HG03025 (cell line): ENCODE results near the gene SEC63.
"Not testable (repeated sequence)": the region's sequence is repeated elsewhere in the genome, so short reads cannot be mapped to it uniquely, and the experiment has no call there.

Source experiments
- ATAC-seq: cut with Tn5 transposase; IDR thresholded peaks from one replicate; pipeline ENCODE4 v1.9.1; 2021; ENCODE audit warnings: mild to moderate bottlenecking, moderate library complexity; ENCODE audit not compliant: unreplicated experiment, low FRiP score

The SEC63 gene

DNA sequence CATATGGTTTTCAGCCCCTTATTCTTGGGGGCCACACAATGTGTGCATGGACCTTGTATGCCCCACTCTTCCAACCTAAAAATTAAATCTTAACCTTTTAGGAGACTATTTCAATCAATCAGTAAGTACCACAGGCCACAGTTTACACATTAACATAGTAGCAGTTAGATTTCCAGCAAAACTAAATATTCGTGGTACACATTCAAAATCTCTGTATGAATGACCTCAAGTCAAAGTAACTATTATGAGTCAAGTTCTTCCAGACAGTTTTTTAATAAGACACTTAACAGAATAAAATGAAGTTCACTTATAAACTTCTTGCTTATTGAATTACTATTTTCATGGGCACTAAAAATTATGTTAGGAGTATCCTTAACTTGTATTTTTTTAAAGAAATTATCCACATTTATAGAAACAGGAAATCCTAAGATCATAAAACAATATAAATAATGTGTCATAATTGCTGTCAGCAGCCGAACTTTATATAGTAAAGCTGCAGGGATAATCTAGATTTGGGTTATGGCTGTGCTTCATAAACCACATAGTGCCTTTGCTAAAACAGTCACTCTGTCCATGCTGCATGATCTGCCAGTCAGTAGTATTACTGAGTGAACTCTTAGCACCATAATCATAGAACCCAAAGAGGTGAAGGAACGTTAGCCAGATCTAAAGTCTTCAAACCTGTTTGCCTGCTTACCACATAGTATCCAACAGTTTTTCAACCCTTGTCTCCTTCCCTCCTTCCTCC is 21.7 kb downstream of the SEC63 start:
- no peak for ATAC-seq

DNA sequence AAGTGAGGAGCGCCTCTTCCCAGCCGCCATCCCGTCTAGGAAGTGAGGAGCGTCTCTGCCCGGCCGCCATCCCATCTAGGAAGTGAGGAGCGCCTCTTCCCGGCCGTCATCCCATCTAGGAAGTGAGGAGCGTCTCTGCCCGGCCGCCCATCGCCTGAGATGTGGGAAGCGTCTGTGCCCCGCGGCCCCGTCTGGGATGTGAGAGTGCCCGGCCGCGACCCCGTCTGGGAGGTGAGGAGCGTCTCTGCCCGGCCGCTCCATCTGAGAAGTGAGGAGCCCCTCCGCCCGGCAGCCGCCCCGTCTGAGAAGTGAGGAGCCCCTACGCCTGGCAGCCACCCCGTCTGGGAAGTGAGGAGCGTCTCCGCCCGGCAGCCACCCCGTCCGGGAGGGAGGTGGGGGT is 23.8 kb downstream of the SEC63 start:
- not testable (repeated sequence) for ATAC-seq

DNA sequence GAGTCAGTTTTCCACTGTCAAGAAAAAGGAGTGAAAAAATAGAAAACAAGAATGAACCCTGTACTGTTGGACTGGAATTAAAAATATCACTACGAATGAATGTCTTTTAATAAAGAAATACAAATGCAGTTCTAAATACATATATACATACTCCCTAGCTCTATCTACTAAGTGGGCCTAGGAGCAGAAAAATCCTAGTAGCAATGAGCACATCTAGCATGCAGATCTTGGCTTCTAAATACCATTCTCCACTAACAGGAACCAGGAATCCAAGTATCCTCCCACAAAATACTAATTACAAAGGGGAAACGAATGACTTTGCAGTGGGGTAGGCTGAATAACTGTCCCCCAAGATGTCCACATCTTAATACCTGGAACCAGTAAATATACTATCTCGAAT is 25.4 kb downstream of the SEC63 start:
- ATAC-seq: no peak

DNA sequence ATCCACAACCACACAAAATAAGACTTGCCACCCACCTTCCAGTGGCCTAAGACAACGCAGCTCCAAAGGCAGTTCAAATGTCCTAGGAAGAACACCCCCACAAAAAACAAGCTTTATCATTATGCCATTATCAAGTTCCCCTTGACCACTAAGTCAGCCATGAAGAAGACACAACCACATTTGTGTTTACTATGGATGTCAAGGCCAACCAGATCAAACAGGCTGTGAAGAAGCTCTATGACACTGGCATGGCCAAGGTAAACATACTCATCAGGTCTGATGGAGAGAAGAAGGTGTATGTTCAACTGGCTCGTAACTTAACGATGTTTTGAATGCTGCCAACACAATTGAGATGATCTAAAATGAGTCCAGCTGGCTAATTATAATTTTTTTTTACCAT is 26.1 kb downstream of the SEC63 start:
- no peak for ATAC-seq

DNA sequence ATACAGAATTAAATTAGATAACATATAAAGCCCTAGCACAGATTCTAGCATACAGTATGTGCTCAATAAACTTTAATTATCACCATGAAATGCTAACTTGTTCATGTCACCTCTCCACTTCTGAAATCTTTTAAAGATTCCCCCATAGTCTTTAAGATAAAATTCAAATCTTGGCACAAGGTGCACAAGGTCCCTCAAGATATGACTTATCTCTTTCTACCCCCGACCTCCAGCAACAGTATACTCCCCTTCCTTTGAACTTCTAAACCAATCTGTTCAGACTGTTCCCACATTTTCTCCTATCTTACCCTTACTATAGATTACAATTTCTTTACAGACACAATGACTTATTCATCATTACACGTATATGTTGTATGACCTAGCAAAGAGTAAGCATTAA is 29.0 kb downstream of the SEC63 start:
- no peak for ATAC-seq

DNA sequence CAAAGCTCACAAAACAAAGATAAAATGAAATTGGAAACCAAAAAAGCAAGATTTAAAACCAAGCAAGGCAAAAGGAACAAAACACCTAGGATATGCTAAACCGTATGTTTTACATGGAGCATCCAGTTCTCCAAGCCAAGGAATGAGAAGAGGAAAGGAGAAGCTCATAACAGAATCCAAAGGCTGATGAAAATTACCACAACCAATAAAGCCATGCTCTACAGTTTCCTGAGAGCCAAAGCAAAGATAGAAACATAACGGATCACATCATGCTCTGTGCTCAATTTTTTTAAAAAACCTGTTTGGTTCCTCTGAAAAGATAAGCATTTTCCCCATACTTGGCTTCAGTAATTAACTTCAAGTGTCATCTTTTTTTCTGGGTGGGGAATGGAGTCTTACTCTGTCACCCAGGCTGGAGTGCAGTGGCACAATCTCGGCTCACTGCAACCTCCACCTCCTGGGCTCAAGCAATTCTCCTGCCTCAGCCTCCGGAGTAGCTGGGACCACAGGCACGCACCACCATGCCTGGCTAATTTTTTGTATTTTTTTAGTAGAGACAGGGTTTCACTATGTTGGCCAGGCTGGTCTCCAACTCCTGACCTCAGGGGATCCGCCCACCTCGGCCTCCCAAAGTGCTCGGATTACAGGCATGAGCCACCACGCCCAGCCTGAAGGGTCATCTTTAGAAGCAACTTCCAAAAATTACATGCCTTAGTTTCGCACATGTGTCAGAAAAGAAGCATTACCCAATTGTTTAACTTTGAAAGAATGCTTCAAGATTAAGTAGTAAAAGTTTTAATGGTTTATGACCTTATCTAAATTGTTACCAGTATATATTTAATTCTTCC is 31.1 kb downstream of the SEC63 start:
- not testable (repeated sequence) for ATAC-seq

DNA sequence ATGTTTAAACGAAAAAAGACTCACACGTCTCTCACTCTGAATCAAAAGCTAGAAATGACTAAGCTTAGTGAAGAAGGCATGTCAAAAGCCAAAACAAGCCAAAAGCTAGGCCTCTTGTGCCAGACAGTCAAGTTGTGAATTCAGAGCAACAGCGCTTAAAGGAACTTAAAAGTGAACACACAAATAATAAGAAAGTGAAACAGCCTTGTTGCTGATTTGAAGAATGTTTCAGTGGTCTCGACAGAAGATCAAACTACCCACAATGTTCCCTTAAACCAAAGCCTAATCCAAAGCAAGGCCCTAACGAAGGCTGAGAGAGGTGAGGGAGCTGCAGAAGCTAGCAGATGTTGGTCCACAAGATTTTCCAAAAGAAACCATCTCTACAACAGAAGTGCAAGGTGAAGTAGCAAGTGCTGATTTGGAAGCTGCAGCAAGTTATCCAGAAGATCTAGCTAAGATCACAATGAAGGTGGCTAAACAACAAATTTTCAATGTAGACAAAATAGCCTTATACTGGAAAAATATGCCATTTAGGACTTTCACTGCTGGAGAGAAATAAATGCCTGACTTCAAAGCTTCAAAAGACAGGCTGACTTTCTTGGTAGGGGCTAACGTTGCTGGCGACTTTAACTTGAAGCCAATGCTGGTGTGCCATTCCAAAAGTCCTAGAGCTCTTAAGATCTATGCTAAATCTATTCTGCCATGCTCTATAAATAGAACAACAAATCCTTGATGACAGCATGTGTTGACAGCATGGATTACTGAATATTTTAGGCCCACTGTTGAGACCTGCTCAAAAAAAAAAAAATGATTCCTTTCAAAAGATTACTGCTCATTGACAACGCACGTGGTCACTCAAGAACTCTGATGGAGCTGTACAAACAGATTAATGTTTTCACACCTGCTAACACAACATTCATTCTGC is 40.3 kb downstream of the SEC63 start:
- no peak for ATAC-seq

DNA sequence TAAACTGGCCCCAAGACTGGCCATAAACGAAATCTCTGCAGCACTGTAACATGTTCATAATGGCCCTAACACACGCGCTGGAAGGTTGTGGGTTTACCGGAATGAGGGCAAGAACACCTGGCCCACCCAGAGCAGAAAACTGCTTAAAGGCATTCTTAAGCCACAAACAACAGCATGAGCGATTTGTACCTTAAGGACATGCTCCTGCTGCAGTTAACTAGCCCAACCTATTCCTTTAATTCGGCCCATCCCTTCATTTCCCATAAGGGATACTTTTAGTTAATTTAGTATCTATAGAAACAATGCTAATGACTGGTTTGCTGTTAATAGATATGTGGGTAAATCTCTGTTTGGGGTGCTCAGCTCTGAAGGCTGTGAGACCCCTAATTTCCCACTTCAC is 41.0 kb downstream of the SEC63 start:
- not testable (repeated sequence) for ATAC-seq

DNA sequence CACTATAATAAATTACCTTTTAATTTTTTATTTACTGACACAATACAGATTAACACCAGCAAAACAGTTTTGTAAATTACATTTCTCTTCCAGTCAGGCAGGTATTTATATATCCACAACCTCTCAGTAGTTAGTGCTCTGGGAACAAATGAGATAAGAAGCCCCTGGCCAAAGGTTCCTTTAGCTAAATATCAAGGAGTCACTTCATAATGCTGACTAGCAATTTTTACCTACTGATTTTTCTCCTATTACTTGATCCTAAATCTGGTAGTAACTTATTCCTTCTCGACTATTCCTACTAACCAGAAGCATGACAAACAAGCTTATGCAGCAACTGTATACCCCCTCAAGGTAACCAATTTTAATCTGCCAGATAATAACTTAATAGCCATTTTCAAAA is 46.3 kb downstream of the SEC63 start:
- no peak for ATAC-seq

DNA sequence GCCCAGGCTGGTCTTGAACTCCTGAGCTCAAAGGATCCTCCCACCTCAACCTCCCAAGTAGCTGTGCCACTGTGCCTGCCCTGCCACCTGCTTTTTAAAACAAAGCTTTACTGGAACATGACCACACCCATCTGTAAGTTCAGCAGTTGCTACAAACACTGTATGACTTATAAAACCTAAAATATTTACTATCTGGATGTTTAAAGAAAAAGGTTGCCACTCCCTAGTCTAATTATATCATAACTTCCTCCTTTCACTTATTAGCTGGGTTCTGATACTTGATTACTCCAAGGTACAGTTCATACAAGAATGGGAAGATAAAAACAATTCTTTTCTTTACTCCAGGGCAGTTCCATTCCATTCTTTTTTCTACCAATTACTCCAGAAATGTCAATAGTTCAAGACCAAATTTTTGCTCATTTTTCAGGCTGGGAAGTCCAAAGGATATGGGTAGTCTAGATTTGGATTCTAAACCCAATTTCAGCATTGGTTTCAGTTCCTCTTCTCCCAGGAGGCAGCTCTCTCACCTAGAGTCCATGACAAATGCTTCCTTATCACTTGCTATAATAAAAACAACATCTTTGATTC is 63.1 kb downstream of the SEC63 start:
- ATAC-seq: no peak

DNA sequence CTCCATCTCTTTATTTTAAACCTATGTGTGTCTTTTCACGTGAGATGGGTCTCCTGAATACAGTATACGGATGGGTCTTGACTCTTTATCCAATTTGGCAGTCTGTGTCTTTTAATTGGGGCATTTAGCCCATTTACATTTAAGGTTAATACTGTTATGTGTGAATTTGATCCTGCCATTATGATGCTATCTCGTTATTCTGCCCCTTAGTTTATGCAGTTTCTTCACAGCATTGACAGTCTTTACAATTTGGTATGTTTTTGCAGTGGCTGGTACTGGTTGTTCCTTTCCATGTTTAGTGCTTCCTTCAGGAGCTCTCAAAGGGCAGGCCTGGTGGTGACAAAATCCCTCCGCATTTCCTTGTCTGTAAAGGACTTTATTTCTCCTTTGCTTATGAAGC is 67.6 kb downstream of the SEC63 start:
- not testable (repeated sequence) for ATAC-seq

DNA sequence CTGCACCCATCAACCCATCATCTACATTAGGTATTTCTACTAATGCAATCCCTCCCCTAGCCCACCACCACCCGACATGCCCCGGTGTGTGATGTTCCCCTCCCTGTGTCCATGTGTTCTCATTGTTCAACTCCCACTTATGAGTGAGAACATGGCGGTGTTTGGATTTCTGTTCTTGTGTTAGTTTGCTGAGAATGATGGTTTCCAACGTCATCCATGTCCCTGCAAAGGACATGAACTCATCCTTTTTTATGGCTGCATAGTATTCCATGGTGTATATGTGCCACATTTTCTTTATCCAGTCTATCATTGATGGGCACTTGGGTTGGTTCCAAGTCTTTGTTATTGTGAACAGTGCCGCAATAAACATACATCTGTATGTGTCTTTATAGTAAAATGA is 72.1 kb downstream of the SEC63 start:
- not testable (repeated sequence) for ATAC-seq

DNA sequence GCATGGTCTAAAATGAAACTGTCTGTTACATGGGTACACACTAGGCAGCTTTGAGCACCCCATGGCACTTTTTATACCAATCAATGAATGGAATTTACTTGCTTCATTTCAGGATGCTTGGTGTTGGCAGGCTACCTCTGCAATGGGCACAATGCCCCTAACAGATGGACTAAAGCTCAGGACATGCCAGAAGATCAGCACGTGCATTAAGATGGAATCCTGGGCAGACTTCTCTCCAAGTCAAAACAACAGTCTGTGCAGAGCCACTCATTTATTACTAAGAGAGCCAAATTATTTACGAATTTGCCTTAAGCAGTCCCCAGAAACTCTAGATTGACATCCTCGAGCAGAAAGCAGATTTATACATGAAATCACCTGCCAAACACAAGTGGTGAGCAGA is 78.1 kb downstream of the SEC63 start:
- no peak for ATAC-seq

DNA sequence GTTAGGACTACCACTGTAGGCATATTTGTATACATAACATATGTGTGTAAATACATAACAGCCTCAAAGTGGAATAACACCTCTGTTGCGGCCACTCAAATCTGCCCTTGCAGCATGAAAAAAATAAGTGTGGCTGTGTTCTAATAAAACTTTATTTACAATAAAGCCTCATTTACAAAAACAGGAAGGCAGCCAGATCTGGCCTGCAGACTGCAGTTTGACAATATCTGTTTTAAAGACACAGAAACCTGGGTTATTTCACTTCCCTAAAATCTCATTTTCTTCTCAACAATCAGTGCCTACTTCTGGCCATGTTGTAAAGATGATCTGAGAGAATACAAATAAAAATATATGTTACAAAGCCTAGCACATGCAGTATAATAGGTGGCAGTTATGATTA is 80.0 kb downstream of the SEC63 start:
- no peak for ATAC-seq

DNA sequence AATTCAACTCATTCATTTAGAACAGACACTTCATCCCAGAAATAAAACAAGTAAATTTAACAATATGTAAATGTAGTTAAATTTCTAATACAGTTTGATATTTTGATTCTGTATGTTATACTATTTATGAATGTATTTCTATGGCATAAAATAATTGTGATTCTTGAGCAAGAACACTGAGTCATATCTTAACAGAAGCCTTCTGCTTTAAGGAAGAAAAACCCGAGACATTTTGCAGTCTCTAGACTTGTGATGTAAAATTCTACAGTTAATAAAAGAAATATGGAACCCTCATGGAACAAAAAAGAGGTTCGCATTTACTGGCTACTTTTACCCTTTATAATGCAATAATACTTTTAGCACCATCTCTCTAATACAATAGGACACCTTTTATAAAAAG is 86.0 kb downstream of the SEC63 start:
- no peak for ATAC-seq

DNA sequence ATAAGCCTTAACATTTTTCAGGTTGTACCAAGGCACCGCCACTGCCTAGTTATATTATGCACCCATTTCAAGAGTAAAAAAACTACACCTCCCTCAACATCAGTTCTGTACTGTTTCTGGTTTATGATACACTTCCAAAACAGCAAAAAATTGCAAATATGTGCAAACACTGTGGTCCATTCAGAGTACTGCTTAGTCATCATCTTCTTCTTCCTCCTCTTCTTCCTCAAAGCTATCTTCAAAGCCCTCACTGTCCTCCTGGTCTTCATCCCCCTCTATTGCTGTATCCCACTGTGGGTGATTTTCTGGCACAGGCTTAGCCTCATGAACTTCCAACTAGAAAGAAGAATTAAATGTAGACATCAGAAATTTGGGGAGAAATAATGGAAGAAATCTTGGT is 86.5 kb downstream of the SEC63 start:
- not testable (repeated sequence) for ATAC-seq

DNA sequence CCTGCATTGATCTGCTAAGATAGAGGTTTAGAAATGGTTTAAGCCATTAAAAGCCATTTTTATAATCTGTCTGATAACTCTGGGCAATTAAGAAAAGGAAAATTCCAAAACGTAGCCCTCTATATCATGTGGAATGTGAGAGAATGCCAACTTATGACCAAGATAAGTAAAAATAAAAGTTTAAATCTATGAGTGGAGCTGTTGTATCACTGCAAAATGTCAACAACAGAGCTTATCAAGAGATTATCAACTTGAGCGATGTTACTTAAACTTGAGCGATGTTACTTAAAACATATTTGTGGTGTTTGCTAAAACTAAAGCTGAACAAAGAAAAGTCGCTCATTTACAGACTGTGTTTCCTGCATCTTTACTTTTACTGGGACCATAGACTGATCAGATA is 87.0 kb downstream of the SEC63 start:
- ATAC-seq: no peak

DNA sequence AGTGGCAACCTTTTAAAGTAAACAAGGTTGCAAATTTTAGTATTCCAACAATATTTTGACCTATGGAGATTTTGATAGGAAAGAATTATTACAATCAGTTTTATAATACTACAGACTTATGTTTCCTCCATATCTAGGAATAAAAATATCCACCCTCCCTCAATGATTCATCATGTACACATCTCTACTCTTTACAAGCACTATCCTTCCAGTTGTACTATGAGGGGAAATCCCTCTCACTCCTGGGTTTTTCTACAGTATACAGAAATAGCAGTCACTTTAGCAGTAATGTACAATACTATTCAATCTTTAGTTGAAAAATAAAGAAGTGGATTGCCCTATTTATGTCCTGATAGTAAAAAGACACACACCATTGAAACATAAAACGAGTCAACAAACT is 87.6 kb downstream of the SEC63 start:
- ATAC-seq: no peak

DNA sequence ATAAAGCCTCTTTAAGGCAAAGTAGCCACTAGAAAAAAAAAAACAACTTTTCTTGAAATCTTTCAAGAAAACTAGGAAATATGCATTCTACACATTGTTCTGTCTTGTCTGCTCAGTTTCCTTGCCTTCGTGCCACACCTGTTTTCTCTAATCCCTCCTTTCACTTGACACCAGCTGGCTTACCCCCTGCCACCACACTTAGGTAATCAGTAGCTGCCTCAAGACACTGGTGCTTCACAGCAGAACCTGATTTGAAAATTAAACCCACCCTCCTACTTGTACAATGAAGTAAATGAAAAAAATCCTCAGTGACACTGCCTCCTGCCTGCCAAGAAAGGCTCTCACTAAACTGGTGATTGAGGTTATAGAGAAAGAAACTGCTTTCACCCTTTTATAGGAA is 88.1 kb downstream of the SEC63 start:
- ATAC-seq: no peak

DNA sequence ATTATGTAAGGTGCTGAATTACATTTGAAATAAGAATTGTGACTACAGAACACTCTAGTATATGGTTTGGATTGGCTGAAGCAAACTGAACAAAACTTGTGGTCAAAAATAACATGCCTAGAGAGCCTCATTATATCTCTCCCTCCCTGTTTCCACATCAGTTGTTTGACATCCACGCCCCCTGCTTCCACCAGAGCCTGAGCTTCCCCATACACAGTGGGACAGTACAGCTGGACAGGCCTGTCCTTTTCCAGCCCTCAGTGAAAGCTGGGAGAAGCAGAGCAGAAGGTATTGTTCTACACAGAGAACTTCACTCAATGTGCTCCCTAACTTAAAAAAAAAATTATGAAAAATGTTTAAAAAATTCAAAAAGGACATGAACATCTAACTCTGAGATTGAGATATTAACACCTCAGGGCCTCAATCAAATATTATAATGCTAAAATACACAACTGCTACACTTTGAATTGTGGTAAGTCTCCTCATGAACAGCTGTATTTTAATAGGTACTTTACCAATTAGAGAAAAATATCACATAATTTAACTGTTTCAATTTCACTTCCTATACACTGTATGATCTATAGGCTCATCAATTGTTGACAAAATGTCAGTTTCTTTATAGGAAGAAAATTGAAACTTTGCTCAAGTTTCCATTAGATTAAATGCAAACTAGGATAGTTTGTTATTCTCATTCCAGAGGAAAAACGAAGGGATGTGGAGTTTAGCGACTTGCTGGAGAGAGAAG is 89.0 kb downstream of the SEC63 start:
- no peak for ATAC-seq
